Urothelium cell line (cell line): ENCODE data around the gene GADL1.

Experiments
- DNase-seq: peaks from one replicate; pipeline ENCODE4 v3.0.0; 2011; ENCODE audit warnings: low spot score, mixed read lengths
- FAIRE-seq: peaks from 2 replicates; lab custom pipeline; 2011; peaks lifted over from hg19 to GRCh38; lab: Jason Lieb, UNC

GADL1 gene

GRCh38 chr3:30698549-30698948 lies 195.9 kb downstream of the GADL1 start:
- FAIRE-seq (no peak), DNase-seq (no peak)

GRCh38 chr3:30696896-30697295 lies 197.6 kb downstream of the GADL1 start:
- no peak for DNase-seq
- no peak for FAIRE-seq

GRCh38 chr3:30696403-30696819 lies 198.1 kb downstream of the GADL1 start:
- no peak for FAIRE-seq
- DNase-seq = no peak

DNA sequence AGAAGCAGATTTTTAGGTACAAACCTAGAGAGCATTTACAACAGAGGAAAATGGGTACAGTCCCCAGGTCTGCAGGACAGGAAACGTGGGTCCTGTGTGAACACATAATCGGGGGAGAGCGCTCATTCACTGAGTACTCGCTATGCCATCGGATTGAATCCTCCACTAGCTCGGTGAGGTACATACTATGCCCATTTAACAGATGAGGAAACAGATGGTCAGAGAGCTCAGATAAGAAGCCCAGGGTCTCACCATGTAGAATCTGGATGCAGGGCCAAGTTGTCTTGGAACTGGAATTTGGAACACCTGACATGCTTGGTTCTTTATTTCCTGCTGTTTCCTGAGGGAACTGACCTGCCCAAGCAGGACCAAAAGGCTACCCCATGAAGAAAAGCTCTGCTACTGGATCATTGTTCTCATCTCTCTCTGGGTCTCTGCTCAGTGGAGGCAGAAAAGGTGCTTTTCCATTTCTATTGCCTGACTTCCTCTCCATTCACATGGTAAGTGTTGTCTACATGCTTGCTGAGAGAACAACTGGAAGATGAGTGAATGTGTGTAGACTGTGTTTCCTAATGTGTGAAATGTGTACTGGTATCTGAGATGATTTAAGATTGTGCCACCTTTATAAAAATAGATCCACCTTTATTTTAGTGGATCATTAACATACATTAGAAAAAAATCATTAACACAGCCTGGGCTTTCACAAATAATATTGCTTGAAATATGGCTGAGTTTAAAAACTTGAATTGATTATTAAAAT lies 199.0 kb downstream of the GADL1 start:
- FAIRE-seq = no peak
- no peak for DNase-seq

- FAIRE-seq = no peak
- DNase-seq = no peak
Measured at GRCh38 chr3:30694668-30695067, 199.8 kb downstream of the GADL1 start.

GRCh38 chr3:30694148-30694547 lies 200.3 kb downstream of the GADL1 start:
- no peak for DNase-seq
- FAIRE-seq = no peak

GRCh38 chr3:30693470-30694120 lies 200.9 kb downstream of the GADL1 start:
- peak; percentile 67 for DNase-seq
- no peak for FAIRE-seq

GRCh38 chr3:30692498-30693130 lies 201.8 kb downstream of the GADL1 start:
- DNase-seq = no peak

DNA sequence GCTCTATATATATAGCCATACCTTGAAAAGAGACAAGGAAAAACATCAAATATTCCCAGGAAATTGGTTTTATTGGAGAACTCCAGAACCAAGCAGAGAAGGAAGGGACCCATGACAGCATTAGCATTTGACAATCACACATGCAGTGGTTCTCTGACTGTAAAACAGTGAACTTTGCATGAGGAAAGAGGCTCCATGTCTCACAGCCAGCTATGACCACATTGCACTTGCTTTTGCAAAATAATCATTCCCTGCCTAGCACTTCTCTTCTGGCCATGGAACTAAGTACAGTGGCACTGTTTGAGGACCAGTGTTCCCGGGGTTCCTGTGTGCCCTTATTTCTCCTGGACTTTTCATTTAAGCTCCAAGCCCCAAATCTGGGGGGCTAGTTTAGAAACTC lies 202.5 kb downstream of the GADL1 start:
- FAIRE-seq (no peak), DNase-seq (no peak)

More at GRCh38 chr3:30692498-30693130, 201.8 kb downstream of the GADL1 start:
- FAIRE-seq = no peak

DNA sequence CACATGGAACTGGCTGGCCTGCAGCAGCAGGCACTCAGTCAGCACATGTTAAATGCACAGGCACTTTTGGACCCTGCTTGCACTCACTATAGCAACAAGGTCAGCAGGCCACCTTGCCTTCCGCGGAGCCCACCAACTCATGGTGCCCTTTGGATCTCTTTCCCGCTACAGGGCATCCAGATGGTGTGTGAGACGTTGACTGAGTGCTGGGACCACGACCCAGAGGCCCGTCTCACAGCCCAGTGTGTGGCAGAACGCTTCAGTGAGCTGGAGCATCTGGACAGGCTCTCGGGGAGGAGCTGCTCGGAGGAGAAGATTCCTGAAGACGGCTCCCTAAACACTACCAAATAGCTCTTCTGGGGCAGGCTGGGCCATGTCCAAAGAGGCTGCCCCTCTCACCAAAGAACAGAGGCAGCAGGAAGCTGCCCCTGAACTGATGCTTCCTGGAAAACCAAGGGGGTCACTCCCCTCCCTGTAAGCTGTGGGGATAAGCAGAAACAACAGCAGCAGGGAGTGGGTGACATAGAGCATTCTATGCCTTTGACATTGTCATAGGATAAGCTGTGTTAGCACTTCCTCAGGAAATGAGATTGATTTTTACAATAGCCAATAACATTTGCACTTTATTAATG lies 203.1 kb downstream of the GADL1 start:
- FAIRE-seq (no peak), DNase-seq (no peak)

- FAIRE-seq = no peak
- no peak for DNase-seq
Measured at GRCh38 chr3:30690199-30690598, 204.3 kb downstream of the GADL1 start.

GRCh38 chr3:30688776-30689641 lies 205.5 kb downstream of the GADL1 start:
- FAIRE-seq (no peak), DNase-seq (no peak)

DNA sequence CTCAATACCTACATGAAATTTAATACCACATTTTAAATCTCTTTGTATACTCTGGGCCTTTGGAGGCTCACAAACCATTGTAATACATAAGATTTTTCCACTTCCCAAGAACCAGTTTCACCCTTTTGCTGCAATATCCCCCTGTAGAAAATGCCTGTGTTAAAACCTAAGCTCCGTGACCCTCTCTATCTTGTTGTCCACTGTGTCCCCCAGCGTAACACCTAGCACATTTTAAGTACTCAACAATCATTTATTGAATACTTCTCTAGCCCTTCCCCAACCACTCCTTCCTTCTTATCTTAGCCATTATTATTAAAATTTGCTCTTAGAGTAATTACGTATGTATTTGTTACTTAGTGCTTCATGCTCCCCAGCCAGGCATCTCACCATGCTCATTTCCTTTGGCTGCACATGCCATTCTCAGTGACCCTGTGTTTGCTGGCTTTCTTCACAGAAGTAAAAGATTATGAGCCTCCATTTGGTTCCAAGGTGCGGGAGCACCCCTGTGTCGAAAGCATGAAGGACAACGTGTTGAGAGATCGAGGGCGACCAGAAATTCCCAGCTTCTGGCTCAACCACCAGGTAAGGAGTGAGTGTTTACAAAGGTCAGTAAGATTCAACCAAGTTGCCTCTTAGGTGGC lies 206.4 kb downstream of the GADL1 start:
- DNase-seq = no peak
- no peak for FAIRE-seq

- no peak for FAIRE-seq
- no peak for DNase-seq
Measured at GRCh38 chr3:30686799-30687198, 207.7 kb downstream of the GADL1 start.

DNA sequence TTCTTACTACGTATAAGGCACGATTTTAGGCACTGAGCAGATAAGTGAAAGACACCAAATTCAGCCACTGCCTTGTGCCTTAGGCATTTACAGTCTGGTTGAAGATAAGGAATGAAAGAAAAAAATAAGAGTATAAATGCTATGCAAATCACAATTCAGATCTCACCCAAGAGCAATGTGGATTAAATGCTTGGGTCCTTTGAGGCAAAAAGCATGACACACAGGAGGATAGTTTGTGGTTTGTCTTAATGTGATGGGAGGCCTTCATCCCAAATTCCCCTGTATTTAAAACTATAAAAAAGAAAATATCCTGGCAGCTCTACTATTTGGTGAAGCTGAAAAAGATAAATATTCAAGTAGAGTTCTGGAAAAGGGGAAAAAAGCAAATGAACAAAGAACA lies 208.3 kb downstream of the GADL1 start:
- FAIRE-seq (no peak), DNase-seq (no peak)

GRCh38 chr3:30685267-30685667 lies 209.2 kb downstream of the GADL1 start:
- DNase-seq (no peak), FAIRE-seq (no peak)

- FAIRE-seq (no peak), DNase-seq (no peak)
Measured at GRCh38 chr3:30684356-30684755, 210.1 kb downstream of the GADL1 start.

GRCh38 chr3:30683769-30684168 lies 210.7 kb downstream of the GADL1 start:
- FAIRE-seq = no peak
- DNase-seq = no peak

DNA sequence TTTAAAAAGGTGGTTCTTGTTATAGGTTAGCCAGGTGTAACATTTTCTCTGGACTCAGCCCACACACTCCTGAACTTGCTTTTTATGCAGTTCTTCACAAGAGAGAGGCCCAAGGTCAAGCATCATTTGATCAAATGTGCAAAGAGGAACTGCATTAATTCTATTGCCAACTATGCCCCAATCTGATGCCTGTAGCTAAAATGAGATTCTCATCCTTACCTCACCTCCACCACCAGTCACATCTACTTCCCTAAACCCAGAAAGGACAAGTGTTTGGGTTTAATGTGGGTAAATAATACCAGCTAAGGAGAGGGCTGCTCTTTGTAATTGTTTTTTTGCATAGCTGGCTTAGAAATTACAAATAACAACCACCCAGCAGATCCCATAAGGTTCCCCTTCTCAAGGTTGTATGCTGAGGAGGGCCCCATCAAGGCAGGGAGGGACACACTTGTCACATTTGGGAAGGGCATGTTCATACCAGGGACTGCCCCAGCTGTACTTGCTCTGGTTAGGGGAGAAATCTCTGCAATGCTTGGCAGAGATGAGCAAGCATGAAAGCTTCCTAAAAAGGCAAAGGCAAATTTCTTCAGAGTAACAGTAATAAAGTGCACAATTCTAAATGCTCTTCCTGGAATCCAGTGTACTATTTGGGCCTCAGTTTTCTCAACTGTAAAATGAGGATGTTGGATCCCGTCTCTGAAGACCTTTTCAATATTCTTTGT lies 211.9 kb downstream of the GADL1 start:
- DNase-seq (no peak), FAIRE-seq (no peak)
